ENCODE data around the gene PREX1. TPM values are rescaled to one million over a fixed set of nuclear protein-coding genes. Genes with fewer than 3 reads are reported as not detected.

PREX1 gene
- total and polyA plus RNA-seq, 2 experiments from 2014 or later = 2.4 to 10.3 TPM

DNA sequence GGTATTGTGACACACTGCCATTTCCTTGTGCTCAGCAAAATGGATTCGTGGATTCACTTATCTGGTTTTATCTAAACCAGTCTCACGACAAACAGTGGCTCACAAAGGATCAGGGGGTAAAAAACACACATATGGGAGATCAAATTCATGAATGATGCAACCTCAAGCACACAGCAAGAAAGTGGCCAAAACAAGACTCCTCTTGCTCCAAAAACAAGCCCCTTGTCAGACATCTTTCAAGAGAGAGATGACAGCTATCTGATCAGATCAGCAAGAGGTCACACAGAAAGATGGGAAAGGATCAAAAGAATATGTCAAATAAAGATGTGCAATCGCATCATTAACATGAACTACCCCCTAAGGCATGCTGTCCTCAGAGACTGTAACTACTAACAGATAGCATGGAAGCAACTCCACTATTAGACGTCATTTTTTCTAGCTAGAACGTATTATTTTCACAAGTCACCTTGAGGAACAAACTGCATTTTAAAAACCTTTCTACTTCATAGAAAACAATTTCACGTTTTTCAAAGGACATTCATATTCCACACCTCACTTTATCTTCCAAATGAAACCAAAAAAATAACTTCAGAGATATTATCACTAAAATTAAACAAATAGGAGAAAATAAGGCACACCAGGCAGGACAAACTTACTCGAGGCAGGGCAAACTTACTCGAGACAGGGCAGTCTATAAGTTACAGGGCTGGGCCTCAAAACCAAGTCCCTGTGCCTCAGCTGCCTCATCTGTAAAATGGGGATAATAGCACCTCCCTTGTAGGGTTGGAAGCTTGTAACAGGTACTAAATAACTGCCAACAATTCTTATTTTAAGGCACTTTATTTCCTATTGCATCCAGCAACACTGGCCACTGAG is 122.3 kb downstream of the PREX1 start:
- Histone ChIP-seq H3F3A (replicated peaks; ENCODE audit: low read depth) (no peaks in the 10 kb centered on the region), H3K27ac (ENCODE audit: low read depth) (no peak overlapping the region), H3K36me3 (ENCODE audit: insufficient read depth) (no peaks in the 10 kb centered on the region), H3K4me1 (ENCODE audit: insufficient read depth) (no peaks in the 10 kb centered on the region), H3K9me2 (ENCODE audit: insufficient read depth) (no peaks in the 10 kb centered on the region), H3K27me3 (ENCODE audit: insufficient read depth) (no peaks in the 10 kb centered on the region), H3K4me3 (no peak overlapping the region), H2AFZ (no peak overlapping the region), H4K20me1 (replicated peaks; ENCODE audit: insufficient read depth) (no peaks in the 10 kb centered on the region), H3K79me2 (replicated peaks; ENCODE audit: insufficient read depth) (no peaks in the 10 kb centered on the region), H3K4me2 (no peak overlapping the region)
- Mint-ChIP-seq H3K36me3 (ENCODE audit: low read depth) (no peaks in the 10 kb centered on the region; the same call in 2 of the 3 replicates), H3K4me1 (peaks cover 4% of the 10 kb centered on the region; the same call in 2 of the 3 replicates), H3K27ac (no peak overlapping the region), H3K9me3 (no peaks in the 10 kb centered on the region), H3K27me3 (ENCODE audit: insufficient read depth, low read depth, poor library complexity) (peaks cover 7% of the 10 kb centered on the region), H3K4me3 (no peak overlapping the region)
- TF ChIP-seq, protein P1, sequence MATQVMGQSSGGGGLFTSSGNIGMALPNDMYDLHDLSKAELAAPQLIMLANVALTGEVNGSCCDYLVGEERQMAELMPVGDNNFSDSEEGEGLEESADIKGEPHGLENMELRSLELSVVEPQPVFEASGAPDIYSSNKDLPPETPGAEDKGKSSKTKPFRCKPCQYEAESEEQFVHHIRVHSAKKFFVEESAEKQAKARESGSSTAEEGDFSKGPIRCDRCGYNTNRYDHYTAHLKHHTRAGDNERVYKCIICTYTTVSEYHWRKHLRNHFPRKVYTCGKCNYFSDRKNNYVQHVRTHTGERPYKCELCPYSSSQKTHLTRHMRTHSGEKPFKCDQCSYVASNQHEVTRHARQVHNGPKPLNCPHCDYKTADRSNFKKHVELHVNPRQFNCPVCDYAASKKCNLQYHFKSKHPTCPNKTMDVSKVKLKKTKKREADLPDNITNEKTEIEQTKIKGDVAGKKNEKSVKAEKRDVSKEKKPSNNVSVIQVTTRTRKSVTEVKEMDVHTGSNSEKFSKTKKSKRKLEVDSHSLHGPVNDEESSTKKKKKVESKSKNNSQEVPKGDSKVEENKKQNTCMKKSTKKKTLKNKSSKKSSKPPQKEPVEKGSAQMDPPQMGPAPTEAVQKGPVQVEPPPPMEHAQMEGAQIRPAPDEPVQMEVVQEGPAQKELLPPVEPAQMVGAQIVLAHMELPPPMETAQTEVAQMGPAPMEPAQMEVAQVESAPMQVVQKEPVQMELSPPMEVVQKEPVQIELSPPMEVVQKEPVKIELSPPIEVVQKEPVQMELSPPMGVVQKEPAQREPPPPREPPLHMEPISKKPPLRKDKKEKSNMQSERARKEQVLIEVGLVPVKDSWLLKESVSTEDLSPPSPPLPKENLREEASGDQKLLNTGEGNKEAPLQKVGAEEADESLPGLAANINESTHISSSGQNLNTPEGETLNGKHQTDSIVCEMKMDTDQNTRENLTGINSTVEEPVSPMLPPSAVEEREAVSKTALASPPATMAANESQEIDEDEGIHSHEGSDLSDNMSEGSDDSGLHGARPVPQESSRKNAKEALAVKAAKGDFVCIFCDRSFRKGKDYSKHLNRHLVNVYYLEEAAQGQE (IDR thresholded peaks at IDR 0.05; ENCODE audit: unreplicated experiment) = no peak
- TF ChIP-seq ZNF331 (CRISPR knock-in tag; IDR thresholded peaks at IDR 0.05; ENCODE audit: low read depth) (no peak), STAT1 (IDR thresholded peaks at IDR 0.05; ENCODE audit: unreplicated experiment) (no peak), JUNB (IDR thresholded peaks at IDR 0.05; ENCODE audit: unreplicated experiment) (no peak), EZH2phosphoT487 (IDR thresholded peaks at IDR 0.05; ENCODE audit: unreplicated experiment) (no peak), CREB1 (CRISPR knock-in tag; IDR thresholded peaks at IDR 0.05; ENCODE audit: low read depth) (no peak), ZNF114 (CRISPR knock-in tag; IDR thresholded peaks at IDR 0.05) (no peak), EZH2 (IDR thresholded peaks at IDR 0.05; ENCODE audit: low read depth, unreplicated experiment) (no peak), NANOG (IDR thresholded peaks at IDR 0.05; ENCODE audit: borderline replicate concordance) (no peak), POLR2AphosphoS5 (IDR thresholded peaks at IDR 0.05; ENCODE audit: low read depth) (no peak)
- TF ChIP-seq, protein P2, sequence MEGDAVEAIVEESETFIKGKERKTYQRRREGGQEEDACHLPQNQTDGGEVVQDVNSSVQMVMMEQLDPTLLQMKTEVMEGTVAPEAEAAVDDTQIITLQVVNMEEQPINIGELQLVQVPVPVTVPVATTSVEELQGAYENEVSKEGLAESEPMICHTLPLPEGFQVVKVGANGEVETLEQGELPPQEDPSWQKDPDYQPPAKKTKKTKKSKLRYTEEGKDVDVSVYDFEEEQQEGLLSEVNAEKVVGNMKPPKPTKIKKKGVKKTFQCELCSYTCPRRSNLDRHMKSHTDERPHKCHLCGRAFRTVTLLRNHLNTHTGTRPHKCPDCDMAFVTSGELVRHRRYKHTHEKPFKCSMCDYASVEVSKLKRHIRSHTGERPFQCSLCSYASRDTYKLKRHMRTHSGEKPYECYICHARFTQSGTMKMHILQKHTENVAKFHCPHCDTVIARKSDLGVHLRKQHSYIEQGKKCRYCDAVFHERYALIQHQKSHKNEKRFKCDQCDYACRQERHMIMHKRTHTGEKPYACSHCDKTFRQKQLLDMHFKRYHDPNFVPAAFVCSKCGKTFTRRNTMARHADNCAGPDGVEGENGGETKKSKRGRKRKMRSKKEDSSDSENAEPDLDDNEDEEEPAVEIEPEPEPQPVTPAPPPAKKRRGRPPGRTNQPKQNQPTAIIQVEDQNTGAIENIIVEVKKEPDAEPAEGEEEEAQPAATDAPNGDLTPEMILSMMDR (conservative IDR thresholded peaks at IDR 0.05; ENCODE audit: low read depth in 2 of 2) = no peak
- TF ChIP-seq, protein P3, sequence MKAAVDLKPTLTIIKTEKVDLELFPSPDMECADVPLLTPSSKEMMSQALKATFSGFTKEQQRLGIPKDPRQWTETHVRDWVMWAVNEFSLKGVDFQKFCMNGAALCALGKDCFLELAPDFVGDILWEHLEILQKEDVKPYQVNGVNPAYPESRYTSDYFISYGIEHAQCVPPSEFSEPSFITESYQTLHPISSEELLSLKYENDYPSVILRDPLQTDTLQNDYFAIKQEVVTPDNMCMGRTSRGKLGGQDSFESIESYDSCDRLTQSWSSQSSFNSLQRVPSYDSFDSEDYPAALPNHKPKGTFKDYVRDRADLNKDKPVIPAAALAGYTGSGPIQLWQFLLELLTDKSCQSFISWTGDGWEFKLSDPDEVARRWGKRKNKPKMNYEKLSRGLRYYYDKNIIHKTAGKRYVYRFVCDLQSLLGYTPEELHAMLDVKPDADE (IDR thresholded peaks at IDR 0.05) = no peak
- TF ChIP-seq, protein P4, sequence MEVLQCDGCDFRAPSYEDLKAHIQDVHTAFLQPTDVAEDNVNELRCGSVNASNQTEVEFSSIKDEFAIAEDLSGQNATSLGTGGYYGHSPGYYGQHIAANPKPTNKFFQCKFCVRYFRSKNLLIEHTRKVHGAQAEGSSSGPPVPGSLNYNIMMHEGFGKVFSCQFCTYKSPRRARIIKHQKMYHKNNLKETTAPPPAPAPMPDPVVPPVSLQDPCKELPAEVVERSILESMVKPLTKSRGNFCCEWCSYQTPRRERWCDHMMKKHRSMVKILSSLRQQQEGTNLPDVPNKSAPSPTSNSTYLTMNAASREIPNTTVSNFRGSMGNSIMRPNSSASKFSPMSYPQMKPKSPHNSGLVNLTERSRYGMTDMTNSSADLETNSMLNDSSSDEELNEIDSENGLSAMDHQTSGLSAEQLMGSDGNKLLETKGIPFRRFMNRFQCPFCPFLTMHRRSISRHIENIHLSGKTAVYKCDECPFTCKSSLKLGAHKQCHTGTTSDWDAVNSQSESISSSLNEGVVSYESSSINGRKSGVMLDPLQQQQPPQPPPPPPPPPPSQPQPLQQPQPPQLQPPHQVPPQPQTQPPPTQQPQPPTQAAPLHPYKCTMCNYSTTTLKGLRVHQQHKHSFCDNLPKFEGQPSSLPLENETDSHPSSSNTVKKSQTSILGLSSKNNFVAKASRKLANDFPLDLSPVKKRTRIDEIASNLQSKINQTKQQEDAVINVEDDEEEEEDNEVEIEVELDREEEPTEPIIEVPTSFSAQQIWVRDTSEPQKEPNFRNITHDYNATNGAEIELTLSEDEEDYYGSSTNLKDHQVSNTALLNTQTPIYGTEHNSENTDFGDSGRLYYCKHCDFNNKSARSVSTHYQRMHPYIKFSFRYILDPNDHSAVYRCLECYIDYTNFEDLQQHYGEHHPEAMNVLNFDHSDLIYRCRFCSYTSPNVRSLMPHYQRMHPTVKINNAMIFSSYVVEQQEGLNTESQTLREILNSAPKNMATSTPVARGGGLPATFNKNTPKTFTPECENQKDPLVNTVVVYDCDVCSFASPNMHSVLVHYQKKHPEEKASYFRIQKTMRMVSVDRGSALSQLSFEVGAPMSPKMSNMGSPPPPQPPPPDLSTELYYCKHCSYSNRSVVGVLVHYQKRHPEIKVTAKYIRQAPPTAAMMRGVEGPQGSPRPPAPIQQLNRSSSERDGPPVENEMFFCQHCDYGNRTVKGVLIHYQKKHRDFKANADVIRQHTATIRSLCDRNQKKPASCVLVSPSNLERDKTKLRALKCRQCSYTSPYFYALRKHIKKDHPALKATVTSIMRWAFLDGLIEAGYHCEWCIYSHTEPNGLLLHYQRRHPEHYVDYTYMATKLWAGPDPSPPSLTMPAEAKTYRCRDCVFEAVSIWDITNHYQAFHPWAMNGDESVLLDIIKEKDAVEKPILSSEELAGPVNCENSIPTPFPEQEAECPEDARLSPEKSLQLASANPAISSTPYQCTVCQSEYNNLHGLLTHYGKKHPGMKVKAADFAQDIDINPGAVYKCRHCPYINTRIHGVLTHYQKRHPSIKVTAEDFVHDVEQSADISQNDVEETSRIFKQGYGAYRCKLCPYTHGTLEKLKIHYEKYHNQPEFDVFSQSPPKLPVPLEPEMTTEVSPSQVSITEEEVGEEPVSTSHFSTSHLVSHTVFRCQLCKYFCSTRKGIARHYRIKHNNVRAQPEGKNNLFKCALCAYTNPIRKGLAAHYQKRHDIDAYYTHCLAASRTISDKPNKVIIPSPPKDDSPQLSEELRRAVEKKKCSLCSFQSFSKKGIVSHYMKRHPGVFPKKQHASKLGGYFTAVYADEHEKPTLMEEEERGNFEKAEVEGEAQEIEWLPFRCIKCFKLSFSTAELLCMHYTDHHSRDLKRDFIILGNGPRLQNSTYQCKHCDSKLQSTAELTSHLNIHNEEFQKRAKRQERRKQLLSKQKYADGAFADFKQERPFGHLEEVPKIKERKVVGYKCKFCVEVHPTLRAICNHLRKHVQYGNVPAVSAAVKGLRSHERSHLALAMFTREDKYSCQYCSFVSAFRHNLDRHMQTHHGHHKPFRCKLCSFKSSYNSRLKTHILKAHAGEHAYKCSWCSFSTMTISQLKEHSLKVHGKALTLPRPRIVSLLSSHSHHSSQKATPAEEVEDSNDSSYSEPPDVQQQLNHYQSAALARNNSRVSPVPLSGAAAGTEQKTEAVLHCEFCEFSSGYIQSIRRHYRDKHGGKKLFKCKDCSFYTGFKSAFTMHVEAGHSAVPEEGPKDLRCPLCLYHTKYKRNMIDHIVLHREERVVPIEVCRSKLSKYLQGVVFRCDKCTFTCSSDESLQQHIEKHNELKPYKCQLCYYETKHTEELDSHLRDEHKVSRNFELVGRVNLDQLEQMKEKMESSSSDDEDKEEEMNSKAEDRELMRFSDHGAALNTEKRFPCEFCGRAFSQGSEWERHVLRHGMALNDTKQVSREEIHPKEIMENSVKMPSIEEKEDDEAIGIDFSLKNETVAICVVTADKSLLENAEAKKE (CRISPR knock-in tag; IDR thresholded peaks at IDR 0.05) = no peak
- ATAC-seq (no peak), DNase-seq (ENCODE audit: low spot score) (no peak)
